ENCODE results near the gene ANKRD13A. TPM values are rescaled to one million over a fixed set of nuclear protein-coding genes. Genes with fewer than 3 reads are reported as not detected.
A peak's percentile ranks its signal among the peaks of the same experiment; 100 is the strongest.

ANKRD13A gene
- total and polyA plus RNA-seq, 2 of the 13 experiments (the other 11 are each of a cell fraction or from before 2014, with no cell fraction given) = 34.1 to 41.6 TPM

- TF ChIP-seq ZNF609 (CRISPR knock-in tag; IDR thresholded peaks at IDR 0.05; ENCODE audit: borderline replicate concordance) (peak; percentile 83), ZNF136 (CRISPR knock-in tag; IDR thresholded peaks at IDR 0.05; ENCODE audit: low read depth) (no peak; the same call in 1 of the 2 replicates), ZMYM4 (CRISPR knock-in tag; IDR thresholded peaks at IDR 0.05) (peak; percentile 50), ZNF564 (CRISPR knock-in tag; IDR thresholded peaks at IDR 0.05) (no peak), KDM4B (CRISPR knock-in tag; IDR thresholded peaks at IDR 0.05) (peak; percentile 45; the same call in 1 of the 2 replicates), TFDP2 (CRISPR knock-in tag; IDR thresholded peaks at IDR 0.05) (peak; percentile 41), SCMH1 (CRISPR knock-in tag; IDR thresholded peaks at IDR 0.05; ENCODE audit: borderline replicate concordance) (no peak), RBFOX2 (IDR thresholded peaks at IDR 0.05; ENCODE audit: low read depth, low read length) (no peak), BHLHE40 (IDR thresholded peaks at IDR 0.05; ENCODE audit: low read length) (no peak), ZSCAN21 (CRISPR knock-in tag; IDR thresholded peaks at IDR 0.05; ENCODE audit: borderline replicate concordance) (0 out of 2 replicates have a peak, but pooled peaks have one; percentile 49), ZNF256 (CRISPR knock-in tag; conservative IDR thresholded peaks at IDR 0.05) (no peak), ADNP (CRISPR knock-in tag; IDR thresholded peaks at IDR 0.05) (no peak), MAFK (conservative IDR thresholded peaks at IDR 0.05 in 1 of 2, IDR thresholded peaks at IDR 0.05 in 1 of 2; ENCODE audit: low read length in 2 of 2) (peak; percentile 87 to 97), PITX1 (CRISPR knock-in tag; IDR thresholded peaks at IDR 0.05) (peak; percentile 45; the same call in 1 of the 2 replicates), ATF7 (IDR thresholded peaks at IDR 0.05) (peak; percentile 67), ATF7 (CRISPR knock-in tag; IDR thresholded peaks at IDR 0.05) (peak; percentile 34; the same call in 1 of the 2 replicates), IRF1 (CRISPR knock-in tag; IDR thresholded peaks at IDR 0.05; ENCODE audit: low read depth) (no peak), ZBTB43 (CRISPR knock-in tag; conservative IDR thresholded peaks at IDR 0.05) (0 out of 2 replicates have a peak, but pooled peaks have one; percentile 24), KAT8 (CRISPR knock-in tag; IDR thresholded peaks at IDR 0.05) (peak; percentile 79), MYPOP (CRISPR knock-in tag; IDR thresholded peaks at IDR 0.05) (0 out of 2 replicates have a peak, but pooled peaks have one; percentile 40), ZFY (CRISPR knock-in tag; IDR thresholded peaks at IDR 0.05) (no peak; the same call in 1 of the 2 replicates)
Measured at GRCh38 chr12:110039085-110039807, 40.0 kb downstream of the ANKRD13A start (continued).

All from HepG2 (cell line).